HG02623 (cell line): ENCODE data around the gene STEAP3.

Source experiments
- ATAC-seq: cut with Tn5 transposase; IDR thresholded peaks from one replicate; pipeline ENCODE4 v1.9.1; 2021; ENCODE audit warnings: moderate library complexity; ENCODE audit not compliant: unreplicated experiment

Gene STEAP3

GRCh38 chr2:119245841-119246230 is 22.2 kb downstream of the STEAP3 start:
- no peak for ATAC-seq

DNA sequence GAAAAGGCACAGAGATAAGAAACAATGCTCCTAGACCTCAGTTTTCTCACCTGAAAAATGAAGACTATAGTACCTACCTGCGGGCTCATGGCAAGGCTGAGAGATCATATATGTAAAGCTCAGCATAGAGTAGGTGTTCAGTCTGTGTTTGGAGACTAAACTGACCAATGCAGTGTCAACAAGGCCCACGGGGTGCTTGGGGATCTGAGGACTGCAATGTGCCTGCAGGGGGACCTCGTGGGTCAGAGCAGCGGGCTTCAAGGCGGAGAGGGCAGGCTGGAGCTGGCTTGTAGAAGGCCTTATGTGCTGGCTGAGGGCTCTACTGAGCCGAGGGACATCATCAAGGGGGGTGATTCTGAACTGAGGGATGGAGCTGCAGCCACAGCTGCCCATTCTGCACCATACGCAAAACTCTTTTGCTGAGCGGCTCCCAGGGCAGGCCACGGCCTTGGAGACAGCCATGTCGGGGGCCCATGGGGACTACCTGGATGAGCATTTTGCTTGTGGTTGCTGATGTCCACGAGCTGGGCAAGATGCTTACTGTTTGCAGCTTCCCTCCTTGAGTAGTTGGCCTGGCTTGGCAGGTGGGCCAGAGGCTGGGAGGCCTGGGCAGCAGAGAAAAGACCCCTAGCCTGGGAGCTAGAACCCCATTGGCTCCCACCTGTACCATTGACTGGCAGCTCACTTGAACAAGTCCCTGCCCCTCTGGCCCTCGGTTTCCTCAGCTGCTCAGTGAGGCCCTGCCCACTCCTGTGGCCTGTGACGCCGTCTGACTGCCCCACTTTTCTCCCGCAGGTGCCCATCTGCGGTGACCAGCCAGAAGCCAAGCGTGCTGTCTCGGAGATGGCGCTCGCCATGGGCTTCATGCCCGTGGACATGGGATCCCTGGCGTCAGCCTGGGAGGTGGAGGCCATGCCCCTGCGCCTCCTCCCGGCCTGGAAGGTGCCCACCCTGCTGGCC is 23.5 kb downstream of the STEAP3 start:
- no peak for ATAC-seq

DNA sequence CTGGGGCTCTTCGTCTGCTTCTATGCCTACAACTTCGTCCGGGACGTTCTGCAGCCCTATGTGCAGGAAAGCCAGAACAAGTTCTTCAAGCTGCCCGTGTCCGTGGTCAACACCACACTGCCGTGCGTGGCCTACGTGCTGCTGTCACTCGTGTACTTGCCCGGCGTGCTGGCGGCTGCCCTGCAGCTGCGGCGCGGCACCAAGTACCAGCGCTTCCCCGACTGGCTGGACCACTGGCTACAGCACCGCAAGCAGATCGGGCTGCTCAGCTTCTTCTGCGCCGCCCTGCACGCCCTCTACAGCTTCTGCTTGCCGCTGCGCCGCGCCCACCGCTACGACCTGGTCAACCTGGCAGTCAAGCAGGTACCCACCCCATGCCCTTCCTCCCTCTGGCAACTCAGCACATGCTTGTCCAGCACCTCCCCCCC is 24.2 kb downstream of the STEAP3 start:
- no peak for ATAC-seq

GRCh38 chr2:119248311-119248710 is 24.7 kb downstream of the STEAP3 start:
- ATAC-seq, result no peak

DNA sequence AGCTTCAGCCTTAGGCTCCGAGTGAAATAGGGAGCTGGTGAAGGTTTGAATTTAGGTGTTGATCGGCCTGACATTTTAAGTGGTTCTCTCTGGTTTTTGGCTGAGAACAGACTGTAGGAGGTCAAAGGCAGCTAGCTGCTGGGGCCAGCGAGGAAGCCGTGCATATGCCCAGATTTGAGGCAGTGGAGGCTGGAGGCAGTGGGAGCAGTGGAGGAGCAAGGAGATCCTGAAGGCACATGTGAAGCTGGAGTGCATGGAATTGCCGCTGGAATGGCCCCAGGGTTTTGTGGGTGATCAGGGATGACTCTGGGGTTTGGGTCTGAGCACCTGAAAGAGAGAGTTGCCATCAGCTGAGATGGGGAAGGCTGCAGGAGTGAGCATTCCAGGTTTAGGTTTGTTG is 25.1 kb downstream of the STEAP3 start:
- no peak for ATAC-seq

DNA sequence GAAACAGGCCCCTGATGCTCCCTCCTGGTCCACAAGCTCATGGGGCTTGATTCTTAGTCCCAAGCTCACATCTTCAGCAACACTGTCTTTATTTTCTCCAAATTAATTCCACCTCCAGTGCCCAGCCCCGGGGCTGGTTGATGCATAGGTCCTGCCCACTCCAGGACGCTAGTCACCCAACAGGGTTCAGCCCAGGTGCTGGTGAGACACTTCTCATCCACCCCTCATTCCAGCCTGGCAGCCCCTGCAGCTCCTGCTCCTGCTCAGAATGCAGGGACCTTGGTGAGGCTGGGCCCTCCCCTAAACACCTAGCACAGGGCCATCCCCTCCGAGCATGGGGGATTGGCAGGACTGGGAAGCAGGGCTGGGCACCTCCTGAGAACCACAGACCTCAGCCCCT is 25.7 kb downstream of the STEAP3 start:
- ATAC-seq, result no peak

GRCh38 chr2:119249855-119250717 is 26.5 kb downstream of the STEAP3 start:
- ATAC-seq, result no peak

- no peak for ATAC-seq
Measured at GRCh38 chr2:119250718-119251290, 27.2 kb downstream of the STEAP3 start.

GRCh38 chr2:119251652-119252051 is 28.0 kb downstream of the STEAP3 start:
- ATAC-seq, result no peak

DNA sequence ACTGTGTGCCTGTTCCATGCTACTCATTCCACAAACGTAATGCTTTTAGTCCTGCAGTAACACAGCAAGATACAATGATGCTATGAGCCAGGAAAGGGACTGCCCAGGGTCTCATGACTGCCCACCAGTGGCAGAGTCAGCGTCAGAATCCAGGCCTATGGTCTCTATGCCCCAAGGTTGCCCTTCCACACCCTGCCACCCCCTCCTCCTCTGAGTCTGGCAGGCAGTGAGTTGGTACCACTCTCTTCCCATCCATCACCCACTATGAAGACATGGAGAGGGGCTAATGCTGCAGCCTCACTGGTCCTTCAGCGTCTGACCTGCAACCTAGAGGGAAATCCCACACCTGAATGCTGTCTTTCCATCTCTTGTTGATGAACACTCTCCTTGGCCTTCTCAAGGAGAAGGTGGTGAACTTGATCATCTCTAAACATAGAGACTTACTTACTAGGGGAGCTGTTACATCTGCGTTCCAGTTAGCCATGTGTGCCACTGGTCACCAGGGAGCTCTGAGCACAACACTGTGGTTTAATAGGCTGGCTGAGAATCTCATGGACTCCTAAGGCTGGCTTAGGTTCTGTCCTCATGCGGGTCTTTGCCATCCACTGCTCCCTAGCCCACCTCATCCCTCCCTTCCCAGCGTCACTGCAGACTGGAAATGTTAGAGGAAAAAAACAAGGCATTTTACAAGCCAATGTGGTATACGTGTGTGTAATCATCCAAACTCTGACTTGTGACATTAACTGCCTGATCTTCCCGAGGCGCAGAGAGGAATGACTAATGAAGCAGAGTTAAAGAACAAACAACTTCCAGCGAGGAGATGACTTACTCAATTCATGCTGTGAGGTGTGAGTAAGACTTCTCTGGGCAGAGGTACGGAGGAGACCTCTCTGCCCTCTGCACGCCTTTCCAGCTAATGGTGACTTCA is 28.8 kb downstream of the STEAP3 start:
- no peak for ATAC-seq

DNA sequence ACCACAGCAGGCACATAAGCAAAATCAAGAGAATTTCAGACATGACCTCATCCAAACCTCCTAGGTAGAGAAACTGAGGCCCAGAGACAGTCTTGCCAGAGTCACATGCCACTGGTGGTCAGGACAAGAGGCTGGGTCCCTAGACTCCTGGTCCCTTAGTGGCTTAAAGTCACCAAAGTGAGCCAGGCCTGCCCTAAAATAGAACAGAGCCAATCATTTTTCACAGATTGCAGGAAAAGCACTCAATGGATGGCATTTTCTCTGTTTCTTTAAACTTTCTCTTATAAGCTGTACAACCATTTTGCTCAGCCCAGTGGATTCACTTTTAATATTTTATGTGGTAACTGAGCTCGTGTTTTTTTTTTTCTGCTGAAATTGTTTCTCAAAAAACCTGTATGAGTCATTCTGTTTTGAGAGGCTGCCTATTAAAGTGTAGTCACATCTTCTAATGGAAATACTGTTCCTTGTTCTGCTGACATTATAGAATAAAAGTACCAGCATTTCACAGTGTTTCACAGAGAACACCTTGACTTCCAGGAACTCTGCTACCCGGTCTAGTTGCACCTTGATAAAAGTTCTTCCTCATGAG is 29.6 kb downstream of the STEAP3 start:
- ATAC-seq, result no peak

DNA sequence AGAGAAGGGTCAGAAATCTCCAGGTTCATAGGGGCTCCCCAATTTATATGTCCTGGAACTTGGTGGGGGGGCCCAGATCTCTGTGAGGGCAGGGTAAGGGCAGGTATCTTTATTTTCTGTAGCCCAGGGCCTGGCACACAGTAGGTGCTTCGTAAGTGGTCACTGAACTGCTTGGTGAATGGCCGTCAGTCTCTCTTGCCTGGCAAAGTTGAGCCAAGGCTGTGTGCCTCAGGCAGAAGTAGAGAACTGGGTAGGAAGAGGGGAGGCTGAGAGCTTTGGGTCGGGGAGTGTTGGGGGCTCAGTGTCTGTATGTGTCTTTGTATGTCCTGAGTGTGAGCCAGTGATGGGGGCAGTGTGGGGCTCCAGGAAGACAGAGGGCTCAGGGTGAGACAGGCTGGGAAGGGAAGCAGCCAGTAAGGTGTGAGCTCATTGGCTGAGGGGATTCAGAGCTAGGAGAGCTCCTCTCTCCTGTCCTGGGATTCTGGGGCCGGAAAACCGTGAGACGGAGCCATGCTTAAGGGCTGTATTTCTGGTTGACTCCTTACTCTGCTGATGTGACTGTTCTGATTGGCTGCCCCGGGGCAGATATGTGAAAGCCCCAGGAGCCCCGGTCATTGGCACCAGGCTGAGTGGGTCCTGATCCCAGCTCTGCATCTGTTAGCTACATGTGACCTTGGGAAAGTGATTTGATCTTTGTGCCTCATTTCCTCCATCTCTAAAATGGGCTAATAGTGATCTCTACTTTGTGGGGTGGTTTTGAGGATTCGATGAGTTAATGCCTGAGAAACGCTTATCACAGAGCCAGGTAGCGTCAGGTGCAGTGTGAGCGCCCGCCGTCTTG is 30.3 kb downstream of the STEAP3 start:
- no peak for ATAC-seq

DNA sequence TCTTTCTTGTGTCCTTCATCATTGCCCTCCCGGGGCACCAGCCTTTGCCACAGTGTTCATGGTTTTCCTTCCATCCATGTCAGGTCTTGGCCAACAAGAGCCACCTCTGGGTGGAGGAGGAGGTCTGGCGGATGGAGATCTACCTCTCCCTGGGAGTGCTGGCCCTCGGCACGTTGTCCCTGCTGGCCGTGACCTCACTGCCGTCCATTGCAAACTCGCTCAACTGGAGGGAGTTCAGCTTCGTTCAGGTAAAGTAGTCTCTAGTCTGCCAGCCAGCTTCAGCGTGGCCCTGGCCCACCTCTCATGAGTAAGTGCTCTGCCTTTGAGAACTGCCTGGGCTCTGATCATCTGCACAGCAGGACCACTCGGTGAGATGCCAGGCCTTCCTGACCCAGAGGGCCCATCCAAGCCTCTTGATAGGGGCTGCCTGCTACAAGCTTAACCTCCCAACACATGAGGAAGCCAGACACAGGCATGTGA is 31.0 kb downstream of the STEAP3 start:
- no peak for ATAC-seq

- no peak for ATAC-seq
Measured at GRCh38 chr2:119255760-119256581, 32.3 kb downstream of the STEAP3 start.

DNA sequence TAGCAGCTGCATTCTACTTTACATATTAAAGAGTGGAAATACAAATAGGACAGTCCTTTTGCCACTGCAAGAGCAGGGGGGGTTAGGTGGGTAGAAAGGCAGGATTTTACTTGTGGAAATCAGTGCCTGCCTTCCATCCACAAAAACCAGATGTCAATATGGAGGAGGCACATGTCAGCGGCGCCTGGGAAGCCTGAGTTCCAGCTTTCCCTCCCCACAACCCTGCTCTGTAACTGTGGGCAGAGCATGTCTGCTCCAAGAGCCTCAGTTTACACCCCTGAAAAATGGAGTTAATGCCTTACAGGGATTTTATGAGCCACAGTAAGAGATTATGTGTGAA is 32.9 kb downstream of the STEAP3 start:
- no peak for ATAC-seq

GRCh38 chr2:119257198-119257597 is 33.6 kb downstream of the STEAP3 start:
- no peak for ATAC-seq

GRCh38 chr2:119259296-119259860 is 35.7 kb downstream of the STEAP3 start:
- no peak for ATAC-seq
